ENCODE results near the gene EPGN.

DNA sequence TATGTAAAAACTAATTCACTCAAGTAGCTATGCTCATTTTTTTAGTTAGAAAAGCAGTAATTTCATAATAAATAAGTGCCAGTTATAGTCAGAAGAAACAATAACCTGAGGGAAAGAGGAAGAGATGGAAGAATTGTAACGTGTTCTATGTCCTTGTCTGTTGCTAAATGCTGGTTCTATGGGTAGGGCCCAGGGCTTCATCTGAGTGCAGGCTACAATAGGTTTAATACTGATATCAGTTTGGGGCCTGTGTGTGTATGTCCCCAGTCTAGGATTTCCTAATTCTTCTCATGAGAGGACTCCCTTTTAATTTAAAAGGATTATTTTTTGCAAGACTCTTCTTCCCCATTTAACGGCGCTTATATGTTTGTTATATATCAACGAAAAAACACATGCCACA lies 53.4 kb downstream of the EPGN start:
- no peak for TF ChIP-seq POLR2AphosphoS5 (IDR thresholded peaks at IDR 0.05)
- TF ChIP-seq, protein P1, sequence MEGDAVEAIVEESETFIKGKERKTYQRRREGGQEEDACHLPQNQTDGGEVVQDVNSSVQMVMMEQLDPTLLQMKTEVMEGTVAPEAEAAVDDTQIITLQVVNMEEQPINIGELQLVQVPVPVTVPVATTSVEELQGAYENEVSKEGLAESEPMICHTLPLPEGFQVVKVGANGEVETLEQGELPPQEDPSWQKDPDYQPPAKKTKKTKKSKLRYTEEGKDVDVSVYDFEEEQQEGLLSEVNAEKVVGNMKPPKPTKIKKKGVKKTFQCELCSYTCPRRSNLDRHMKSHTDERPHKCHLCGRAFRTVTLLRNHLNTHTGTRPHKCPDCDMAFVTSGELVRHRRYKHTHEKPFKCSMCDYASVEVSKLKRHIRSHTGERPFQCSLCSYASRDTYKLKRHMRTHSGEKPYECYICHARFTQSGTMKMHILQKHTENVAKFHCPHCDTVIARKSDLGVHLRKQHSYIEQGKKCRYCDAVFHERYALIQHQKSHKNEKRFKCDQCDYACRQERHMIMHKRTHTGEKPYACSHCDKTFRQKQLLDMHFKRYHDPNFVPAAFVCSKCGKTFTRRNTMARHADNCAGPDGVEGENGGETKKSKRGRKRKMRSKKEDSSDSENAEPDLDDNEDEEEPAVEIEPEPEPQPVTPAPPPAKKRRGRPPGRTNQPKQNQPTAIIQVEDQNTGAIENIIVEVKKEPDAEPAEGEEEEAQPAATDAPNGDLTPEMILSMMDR (IDR thresholded peaks at IDR 0.05 in 8 of 11, conservative IDR thresholded peaks at IDR 0.05 in 3 of 11): no peak
- TF ChIP-seq POLR2A (IDR thresholded peaks at IDR 0.05): no peak
